Body of pancreas (tissue), 4 donors: ENCODE data around the gene TASP1. TPM values are rescaled to one million over a fixed set of nuclear protein-coding genes. Genes with fewer than 3 reads are reported as not detected.

Experiments used
- ATAC-seq: fragments of 150-250 bp; one replicate; pipeline ENCODE4 v1.9.1; 2016
- DNase-seq, 4 donors: peaks; one replicate each; pipeline ENCODE4 v3.0.0-alpha.2; 2019
- H3K27ac ChIP-seq, 4 donors: fragments of 200-600 bp; sonication (generic); 1 replicate in 3 of 4; 2 replicates in 1 of 4; pipeline versions ENCODE4 v1.5.1 to v1.6.1; 2016 to 2019; ENCODE audit warnings: mild to moderate bottlenecking in 1 of 4, mixed read lengths in 1 of 4, moderate library complexity in 1 of 4
- H3K27me3 ChIP-seq, 2 donors: fragments of 200-600 bp; sonication (generic); one replicate each; pipeline ENCODE4 v1.6.0; 2016; ENCODE audit warnings: mild to moderate bottlenecking in 1 of 2
- H3K36me3 ChIP-seq, 2 donors: fragments of 200-600 bp; sonication (generic); replicated peaks in 1 of 2; 2 replicates each; pipeline ENCODE4 v1.5.1; 2016; ENCODE audit warnings: low read depth in 2 of 2; ENCODE audit not compliant: insufficient read depth in 1 of 2
- H3K4me1 ChIP-seq: fragments of 200-600 bp; sonication (generic); one replicate; pipeline ENCODE4 v1.6.0; 2016
- H3K4me3 ChIP-seq, 2 donors: fragments of 200-600 bp; sonication (generic); 1 replicate in 1 of 2; 2 replicates in 1 of 2; pipeline ENCODE4 v1.5.1; 2016 to 2019
- H3K9me3 ChIP-seq, 3 donors: fragments of 200-600 bp; sonication (generic); 1 replicate in 2 of 3; 2 replicates in 1 of 3; pipeline ENCODE4 v1.5.1; 2016
- CTCF ChIP-seq, 7 experiments: fragments of 450-650 bp in 4 of 7; fragments of 200-600 bp in 3 of 7; sonication (generic) in 3 of 7; IDR thresholded peaks; one replicate each; pipeline ENCODE4 v1.5.1; 2016 to 2019; ENCODE audit warnings: antibody characterized with exemption in 7 of 7
- POLR2A ChIP-seq, 3 donors: fragments of 450-650 bp; IDR thresholded peaks; one replicate each; pipeline ENCODE4 v1.6.1; 2016; ENCODE audit warnings: antibody characterized with exemption in 3 of 3, mild to moderate bottlenecking in 2 of 3
- WGBS, 2 donors: methylation state at CpG; one replicate each; pipeline ENCODE4 v1.1.5; 2017; 5-methylcytosine and 5-hydroxymethylcytosine counted together
- intact Hi-C: fragments of 100-400 bp; cut with DNase I; formaldehyde crosslinking; loops from one replicate; pipeline ENCODE4 v1.15.1; 2023
- total RNA-seq, 2 donors: library from RNA; depleted of rRNA; stranded (reverse); fragments of >200 nt; gene quantifications; one replicate each; pipeline ENCODE4 v1.1.0, GENCODE V29; 2016

The TASP1 gene
- total RNA-seq, 2 donors from 2014 or later, result 8.0 to 11.5 TPM

- TF ChIP-seq POLR2A (IDR thresholded peaks at IDR 0.05) (no peak), CTCF (IDR thresholded peaks at IDR 0.05) (no peak)
- Histone ChIP-seq H3K36me3 (no peaks in the 10 kb centered on the region), H3K4me3 (no peak overlapping the region), H3K27me3 (no peaks in the 10 kb centered on the region), H3K27ac (no peak overlapping the region), H3K4me1 (no peaks in the 10 kb centered on the region), H3K9me3 (no peaks in the 10 kb centered on the region)
- ATAC-seq (no peak), DNase-seq (no peak)
- intact Hi-C loops, result no loop called here
- WGBS, 2 donors, result 87% methylated on average over 9 of the region's 9 CpGs
Measured at GRCh38 chr20:13348311-13349234, 290.2 kb downstream of the TASP1 start.

- no peaks in the 10 kb centered on the region for H3K9me3 ChIP-seq
- H3K27me3 ChIP-seq, result no peaks in the 10 kb centered on the region
- no peaks in the 10 kb centered on the region for H3K36me3 ChIP-seq
- no peak for ATAC-seq
- intact Hi-C loops, result no loop called here
- no peaks in the 10 kb centered on the region for H3K4me1 ChIP-seq
- TF ChIP-seq POLR2A (IDR thresholded peaks at IDR 0.05) (no peak), CTCF (IDR thresholded peaks at IDR 0.05) (no peak)
- H3K4me3 ChIP-seq, result no peak overlapping the region
- 91 to 93% methylated on average over 9 of the region's 9 CpGs for WGBS, 2 donors
- H3K27ac ChIP-seq, result no peak overlapping the region
- DNase-seq, result no peak
Measured at GRCh38 chr20:13344671-13345070, 294.1 kb downstream of the TASP1 start.

GRCh38 chr20:13342469-13343242 lies 296.1 kb downstream of the TASP1 start:
- no peak for TF ChIP-seq CTCF (IDR thresholded peaks at IDR 0.05)
- TF ChIP-seq POLR2A (IDR thresholded peaks at IDR 0.05), result no peak
- H3K36me3 ChIP-seq, result no peaks in the 10 kb centered on the region
- no peak overlapping the region for H3K27ac ChIP-seq
- H3K4me1 ChIP-seq, result no peaks in the 10 kb centered on the region
- no peaks in the 10 kb centered on the region for H3K27me3 ChIP-seq
- ATAC-seq (no peak), DNase-seq (no peak)
- H3K9me3 ChIP-seq, result no peaks in the 10 kb centered on the region
- intact Hi-C loops, result no loop called here
- no peak overlapping the region for H3K4me3 ChIP-seq
- WGBS, 2 donors, result 84 to 93% methylated on average over 10 to 12 of the region's 12 CpGs

- Histone ChIP-seq H3K36me3 (no peaks in the 10 kb centered on the region), H3K9me3 (no peaks in the 10 kb centered on the region), H3K4me3 (no peak overlapping the region), H3K27me3 (no peaks in the 10 kb centered on the region), H3K27ac (no peak overlapping the region), H3K4me1 (no peaks in the 10 kb centered on the region)
- intact Hi-C loops, result no loop called here
- 78 to 92% methylated on average over 9 of the region's 9 CpGs for WGBS, 2 donors
- TF ChIP-seq POLR2A (IDR thresholded peaks at IDR 0.05) (no peak), CTCF (IDR thresholded peaks at IDR 0.05) (no peak)
- DNase-seq (no peak), ATAC-seq (no peak)
Measured at GRCh38 chr20:13341737-13342393, 296.9 kb downstream of the TASP1 start.
